ENCODE measurements around the gene B3GALT6.

The B3GALT6 gene

GRCh38 chr1:1197551-1198422 lies 34.2 kb upstream of the B3GALT6 start:
- DNase-seq (ENCODE audit: insufficient read length, low spot score), result no peak
- no peak for TF ChIP-seq POLR2A (IDR thresholded peaks at IDR 0.05; ENCODE audit: low read depth, low read length)
- no peak for FAIRE-seq

- TF ChIP-seq POLR2A (IDR thresholded peaks at IDR 0.05; ENCODE audit: low read depth, low read length), result no peak
- no peak for FAIRE-seq
These were observed 33.5 kb upstream of the B3GALT6 start for GRCh38 chr1:1198423-1199140.

GRCh38 chr1:1199141-1199960 lies 32.7 kb upstream of the B3GALT6 start:
- FAIRE-seq (no peak), DNase-seq (ENCODE audit: insufficient read length, low spot score) (no peak)
- TF ChIP-seq POLR2A (IDR thresholded peaks at IDR 0.05; ENCODE audit: low read depth, low read length), result no peak

More at GRCh38 chr1:1198423-1199140, 33.5 kb upstream of the B3GALT6 start:
- no peak for DNase-seq (ENCODE audit: insufficient read length, low spot score)

- TF ChIP-seq POLR2A (IDR thresholded peaks at IDR 0.05; ENCODE audit: low read depth, low read length), result no peak
- FAIRE-seq (no peak), DNase-seq (ENCODE audit: insufficient read length, low spot score) (no peak)
These were observed 31.8 kb upstream of the B3GALT6 start for GRCh38 chr1:1199961-1200875.

- FAIRE-seq (no peak), DNase-seq (ENCODE audit: insufficient read length, low spot score) (peak; percentile 69)
- no peak for TF ChIP-seq POLR2A (IDR thresholded peaks at IDR 0.05; ENCODE audit: low read depth, low read length)
These were observed 30.9 kb upstream of the B3GALT6 start for GRCh38 chr1:1200876-1201810.

GRCh38 chr1:1202831-1203560 lies 29.0 kb upstream of the B3GALT6 start:
- FAIRE-seq (no peak), DNase-seq (ENCODE audit: insufficient read length, low spot score) (no peak)
- no peak for TF ChIP-seq POLR2A (IDR thresholded peaks at IDR 0.05; ENCODE audit: low read depth, low read length)

- no peak for TF ChIP-seq POLR2A (IDR thresholded peaks at IDR 0.05; ENCODE audit: low read depth, low read length)
- FAIRE-seq, result no peak
- DNase-seq (ENCODE audit: insufficient read length, low spot score), result no peak
These were observed 28.2 kb upstream of the B3GALT6 start for GRCh38 chr1:1203561-1204424.

- FAIRE-seq (no peak), DNase-seq (ENCODE audit: insufficient read length, low spot score) (no peak)
- no peak for TF ChIP-seq POLR2A (IDR thresholded peaks at IDR 0.05; ENCODE audit: low read depth, low read length)
These were observed 27.6 kb upstream of the B3GALT6 start for GRCh38 chr1:1204425-1204920.

GRCh38 chr1:1204998-1205768 lies 26.9 kb upstream of the B3GALT6 start:
- DNase-seq (ENCODE audit: insufficient read length, low spot score) (no peak), FAIRE-seq (no peak)
- no peak for TF ChIP-seq POLR2A (IDR thresholded peaks at IDR 0.05; ENCODE audit: low read depth, low read length)
